GM19372 (cell line): ENCODE data around the gene MFSD11.
"Not testable (repeated sequence)": the region's sequence is repeated elsewhere in the genome, so short reads cannot be mapped to it uniquely, and the experiment has no call there.

Experiments used
- ATAC-seq: cut with Tn5 transposase; IDR thresholded peaks from one replicate; pipeline ENCODE4 v1.9.1; 2021; ENCODE audit warnings: mild to moderate bottlenecking, low read depth, moderate library complexity; ENCODE audit not compliant: unreplicated experiment

Gene MFSD11

GRCh38 chr17:76707985-76708807 lies 29.7 kb upstream of the MFSD11 start:
- no peak for ATAC-seq

- no peak for ATAC-seq
Measured at GRCh38 chr17:76709077-76709950, 28.6 kb upstream of the MFSD11 start.

- not testable (repeated sequence) for ATAC-seq
Measured at GRCh38 chr17:76709951-76710862, 27.7 kb upstream of the MFSD11 start.

GRCh38 chr17:76710863-76711611 lies 26.9 kb upstream of the MFSD11 start, which contains the start of gene MXRA7:
MXRA7 (minus strand) TSS chr17:76710965; CDS start chr17:76710946, 19 bp downstream.
- ATAC-seq, result no peak

GRCh38 chr17:76712321-76712720 lies 25.6 kb upstream of the MFSD11 start:
- ATAC-seq, result not testable (repeated sequence)

- no peak for ATAC-seq
Measured at GRCh38 chr17:76713765-76714164, 24.2 kb upstream of the MFSD11 start.

- ATAC-seq, result no peak
Measured at GRCh38 chr17:76714336-76714735, 23.6 kb upstream of the MFSD11 start.

GRCh38 chr17:76714822-76715495 lies 23.0 kb upstream of the MFSD11 start:
- ATAC-seq, result no peak

- ATAC-seq, result no peak
Measured at GRCh38 chr17:76715496-76715830, 22.5 kb upstream of the MFSD11 start.

- ATAC-seq, result no peak
Measured at GRCh38 chr17:76716146-76716838, 21.6 kb upstream of the MFSD11 start.

- ATAC-seq, result no peak
Measured at GRCh38 chr17:76716839-76717215, 21.1 kb upstream of the MFSD11 start.

GRCh38 chr17:76718516-76718915 lies 19.4 kb upstream of the MFSD11 start:
- ATAC-seq, result no peak

GRCh38 chr17:76720211-76720610 lies 17.7 kb upstream of the MFSD11 start:
- no peak for ATAC-seq

- ATAC-seq, result no peak
Measured at GRCh38 chr17:76720941-76721340, 17.0 kb upstream of the MFSD11 start.

- ATAC-seq, result no peak
Measured at GRCh38 chr17:76721463-76721862, 16.5 kb upstream of the MFSD11 start.

- no peak for ATAC-seq
Measured at GRCh38 chr17:76722279-76722678, 15.6 kb upstream of the MFSD11 start.

GRCh38 chr17:76722977-76723376 lies 14.9 kb upstream of the MFSD11 start:
- ATAC-seq, result not testable (repeated sequence)

GRCh38 chr17:76723812-76724211 lies 14.1 kb upstream of the MFSD11 start:
- no peak for ATAC-seq
